GM19372 (cell line): Measurements from ENCODE around the gene EML6.

Experiments used
- ATAC-seq: cut with Tn5 transposase; IDR thresholded peaks from one replicate; pipeline ENCODE4 v1.9.1; 2021; ENCODE audit warnings: mild to moderate bottlenecking, low read depth, moderate library complexity; ENCODE audit not compliant: unreplicated experiment

EML6 gene

DNA sequence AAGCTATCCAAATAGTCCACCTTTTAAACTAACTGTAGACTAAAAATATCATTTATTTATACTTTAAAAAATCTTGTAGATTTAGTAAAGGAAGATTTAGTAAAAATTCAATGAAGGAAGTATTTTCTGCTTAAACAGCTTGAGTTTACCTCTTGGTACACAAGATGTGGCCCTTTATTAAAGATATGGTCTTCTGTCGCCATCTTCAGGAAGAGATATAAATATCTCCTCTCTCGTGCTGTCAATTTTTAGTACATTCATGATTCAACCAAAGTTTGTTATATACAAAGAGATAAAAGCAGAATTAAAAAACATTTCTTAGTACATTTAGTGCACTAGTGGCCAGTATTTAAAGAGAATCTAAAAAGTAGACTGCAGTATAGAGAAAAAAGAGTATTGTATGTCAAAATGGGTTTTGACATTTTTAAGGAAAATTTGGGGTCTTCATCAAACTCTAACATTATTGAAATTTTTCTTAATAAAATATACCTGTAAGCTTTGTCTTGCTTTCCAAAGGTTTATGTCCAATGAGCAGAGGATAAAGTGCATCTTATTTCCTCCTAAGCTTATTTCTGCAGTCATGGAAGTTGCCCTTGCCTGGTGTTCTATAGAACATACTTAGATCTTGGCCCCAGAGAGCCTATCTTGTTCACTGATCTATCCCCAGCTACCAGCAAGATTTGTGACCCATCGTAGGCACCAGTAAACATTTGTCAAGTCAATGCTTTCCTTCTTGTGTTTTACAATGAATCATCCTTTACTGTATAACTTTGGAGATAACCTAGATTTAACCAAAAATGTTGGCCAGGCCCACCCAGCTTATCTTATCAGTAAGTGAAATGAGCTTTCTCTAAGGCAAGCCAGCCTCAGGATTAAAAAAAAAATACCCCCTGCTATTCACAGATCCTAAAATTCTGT, 18.5 kb upstream of the EML6 start:
- peak; percentile 75 for ATAC-seq

DNA sequence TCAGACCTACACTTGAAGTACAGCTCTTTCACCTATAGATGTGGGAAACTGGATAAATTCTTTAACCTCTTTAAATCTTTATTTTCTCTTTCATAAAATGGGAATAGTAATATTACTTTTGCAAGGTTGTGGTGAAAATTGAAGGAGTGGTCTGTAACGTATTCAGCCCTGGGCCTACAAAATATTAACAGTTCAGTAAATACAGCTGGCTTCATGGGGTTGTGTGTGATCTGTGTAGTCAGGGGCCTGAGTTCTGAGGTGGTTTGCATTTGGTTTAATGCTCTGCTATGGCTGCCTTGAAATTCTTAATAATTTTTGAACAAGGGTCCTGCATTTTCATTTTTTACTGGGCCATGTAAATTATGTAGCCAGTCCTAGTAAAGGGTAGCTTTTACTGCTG, 16.8 kb upstream of the EML6 start:
- ATAC-seq, result no peak

DNA sequence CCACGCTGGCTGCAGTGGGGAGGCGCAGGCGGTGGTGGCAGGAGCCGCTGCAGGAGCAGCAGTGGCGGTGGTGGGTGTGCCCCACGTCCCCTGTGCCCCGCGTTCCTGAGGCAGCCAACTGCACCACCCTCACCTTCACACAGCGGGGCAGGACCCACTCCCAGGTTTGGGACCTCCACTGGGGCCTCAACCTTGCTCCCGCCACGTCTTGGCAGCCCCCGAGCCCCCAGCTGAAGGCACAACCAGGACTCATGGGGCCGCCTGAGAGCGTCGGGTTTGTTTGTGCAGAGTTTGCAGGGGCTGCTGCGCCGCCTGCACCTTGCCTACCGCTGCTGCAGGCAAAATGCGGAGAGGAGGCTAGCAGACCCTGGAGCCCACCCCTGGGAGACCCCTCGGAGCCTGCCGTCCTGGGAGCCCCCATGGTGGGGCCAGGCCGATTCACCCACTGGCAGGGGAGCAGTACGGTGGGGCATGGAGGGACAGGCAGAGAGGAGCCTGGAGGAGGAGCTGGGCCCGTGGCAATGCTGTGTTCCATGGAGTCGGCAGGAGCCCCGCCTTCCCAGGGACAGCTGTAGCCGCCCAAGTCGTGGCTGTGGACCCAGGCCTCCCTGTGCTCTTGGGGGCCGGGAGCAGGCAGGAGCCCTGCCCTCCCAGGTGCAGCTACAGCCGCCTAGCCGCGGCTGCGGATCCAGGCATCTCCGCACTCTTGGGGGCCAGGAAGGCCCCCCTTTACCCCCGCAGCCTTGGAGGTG, 14.7 kb upstream of the EML6 start:
- ATAC-seq, result no peak

DNA sequence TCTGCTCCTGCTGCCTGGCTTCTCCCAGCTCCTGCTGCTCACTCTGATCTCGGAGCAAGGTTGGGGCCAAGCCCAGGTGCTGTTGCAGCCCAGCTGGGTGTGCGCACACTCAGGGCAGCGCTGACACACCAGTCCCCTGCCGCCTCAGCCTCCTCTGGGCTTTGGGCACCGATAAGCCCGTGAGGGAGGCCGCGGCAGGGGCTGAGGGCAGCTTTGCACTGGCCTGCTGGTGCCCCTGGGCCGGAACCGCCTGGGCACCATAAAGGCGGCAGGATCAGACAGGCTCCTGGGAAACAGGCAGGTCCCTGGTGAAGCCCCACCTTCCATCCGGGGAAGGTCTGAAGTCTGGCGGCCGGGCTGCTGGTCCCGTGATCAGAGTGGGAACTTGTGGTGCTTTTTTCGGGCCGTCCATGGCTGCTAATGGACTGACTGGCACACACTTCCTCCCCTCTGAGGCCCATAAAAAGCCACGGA, 14.1 kb upstream of the EML6 start:
- no peak for ATAC-seq

DNA sequence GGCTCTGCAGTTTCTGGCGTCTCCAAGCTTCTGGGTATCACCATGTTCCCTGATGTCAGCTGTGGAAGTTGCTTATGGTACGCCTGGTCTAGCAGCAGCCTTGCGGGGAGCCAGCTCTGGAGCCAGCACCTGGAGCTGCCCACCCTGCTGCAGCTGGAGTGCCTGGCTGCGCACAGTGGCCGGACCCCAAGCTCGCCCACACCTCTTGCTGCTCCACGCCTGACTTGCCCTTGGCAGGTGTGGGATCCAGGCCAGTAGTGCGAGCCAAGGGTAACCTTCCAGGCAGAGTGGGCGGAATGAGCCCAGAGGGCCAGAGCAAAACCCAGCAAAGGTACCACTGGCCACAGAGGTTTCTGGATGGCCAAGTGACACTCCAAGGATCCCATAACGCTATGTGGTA, 13.2 kb upstream of the EML6 start:
- ATAC-seq, result no peak

DNA sequence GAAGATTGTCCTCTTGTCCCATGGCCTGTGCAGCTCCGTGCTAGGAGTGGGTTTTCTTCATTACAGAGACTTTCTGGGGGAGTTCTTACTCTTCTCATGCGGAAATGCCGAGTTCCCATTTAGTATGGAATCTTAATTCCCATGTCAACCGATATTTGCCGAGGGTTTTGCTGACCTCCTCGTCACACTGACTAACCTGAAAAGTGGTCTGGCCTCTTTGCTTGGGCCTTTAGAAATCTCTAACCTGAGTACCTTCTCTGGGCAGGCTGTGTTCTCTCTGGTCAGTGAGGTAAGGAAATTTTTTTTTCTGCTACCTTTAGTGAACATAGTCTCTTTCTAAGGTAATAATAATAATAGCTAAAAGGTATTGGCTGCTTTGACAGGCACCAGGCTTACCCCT, 10.9 kb upstream of the EML6 start:
- no peak for ATAC-seq

DNA sequence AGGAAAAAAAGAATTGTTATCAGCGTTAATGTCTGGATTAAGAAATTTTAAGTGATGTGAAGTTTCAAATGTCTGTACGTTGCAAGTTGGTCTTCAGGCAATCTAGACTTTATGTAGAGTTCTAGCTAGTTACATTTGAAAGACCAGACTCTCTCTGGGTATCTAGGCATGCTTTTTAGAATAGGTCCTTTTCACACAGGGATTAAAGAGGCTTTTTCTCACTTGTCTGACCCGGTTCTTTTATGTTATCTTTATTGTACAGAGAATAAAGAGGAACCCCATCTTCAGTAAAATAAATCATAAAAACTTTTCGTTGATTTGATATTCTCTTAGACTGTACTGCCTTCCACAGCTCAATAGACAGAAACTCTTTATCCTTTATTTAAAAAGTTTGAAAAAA, 8.5 kb upstream of the EML6 start:
- ATAC-seq, result no peak

DNA sequence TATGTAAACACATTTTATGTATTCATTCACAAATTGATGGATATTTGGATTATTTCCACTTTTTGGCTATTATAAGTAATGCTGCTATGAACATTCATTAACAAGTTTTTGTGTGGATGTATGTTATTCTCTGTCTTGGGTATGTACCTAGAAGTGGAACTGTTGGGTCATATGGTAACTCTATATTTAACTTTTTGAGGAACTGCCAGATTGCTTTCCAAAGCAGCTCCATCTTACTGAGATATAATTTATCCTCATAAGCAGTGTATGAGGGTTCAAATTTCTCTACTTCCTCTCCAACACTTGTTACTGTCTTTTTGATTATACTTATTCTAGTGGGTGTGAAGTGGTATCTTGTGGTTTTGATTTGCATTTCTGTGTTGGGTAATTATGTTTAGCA, 7.1 kb upstream of the EML6 start:
- no peak for ATAC-seq

DNA sequence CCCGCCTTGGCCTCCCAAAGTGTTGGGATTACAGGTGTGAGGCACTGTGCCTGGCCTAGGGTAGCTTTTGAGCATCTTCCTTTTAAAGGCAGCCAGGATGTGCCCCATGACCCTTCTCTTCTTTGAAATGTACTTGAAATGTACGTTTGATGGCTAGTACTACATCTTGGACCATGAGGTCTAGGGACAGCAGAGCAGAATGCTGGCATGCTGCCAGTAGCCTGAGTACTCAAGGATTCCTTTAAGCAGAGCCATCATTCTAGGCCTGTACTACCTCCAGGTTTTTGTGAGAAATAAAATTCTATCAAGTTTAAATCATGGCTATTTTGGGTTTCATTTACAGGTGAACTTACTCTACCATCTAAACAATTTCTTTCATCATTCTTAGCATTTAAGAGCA, 2.9 kb upstream of the EML6 start:
- no peak for ATAC-seq

DNA sequence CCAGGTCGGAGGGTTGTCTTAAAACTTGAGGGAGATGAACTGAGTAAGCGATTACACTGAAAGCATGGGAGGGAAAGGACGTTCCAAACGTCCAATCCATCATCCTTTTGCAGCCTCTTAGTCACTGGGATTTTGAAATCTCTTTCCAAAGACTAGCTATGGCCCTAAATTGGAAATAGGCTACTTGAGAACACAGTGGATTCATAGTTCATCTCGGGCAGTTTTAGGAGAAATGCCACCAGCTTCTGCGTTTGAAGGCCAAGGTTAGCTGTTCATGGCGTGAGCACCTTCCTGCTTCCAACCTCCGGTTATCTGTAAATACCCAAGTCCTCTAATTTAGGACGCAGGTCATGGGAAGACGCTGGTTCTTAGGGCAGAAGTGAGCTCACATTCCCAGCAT, 821 bp upstream of the EML6 start:
- ATAC-seq, result no peak

DNA sequence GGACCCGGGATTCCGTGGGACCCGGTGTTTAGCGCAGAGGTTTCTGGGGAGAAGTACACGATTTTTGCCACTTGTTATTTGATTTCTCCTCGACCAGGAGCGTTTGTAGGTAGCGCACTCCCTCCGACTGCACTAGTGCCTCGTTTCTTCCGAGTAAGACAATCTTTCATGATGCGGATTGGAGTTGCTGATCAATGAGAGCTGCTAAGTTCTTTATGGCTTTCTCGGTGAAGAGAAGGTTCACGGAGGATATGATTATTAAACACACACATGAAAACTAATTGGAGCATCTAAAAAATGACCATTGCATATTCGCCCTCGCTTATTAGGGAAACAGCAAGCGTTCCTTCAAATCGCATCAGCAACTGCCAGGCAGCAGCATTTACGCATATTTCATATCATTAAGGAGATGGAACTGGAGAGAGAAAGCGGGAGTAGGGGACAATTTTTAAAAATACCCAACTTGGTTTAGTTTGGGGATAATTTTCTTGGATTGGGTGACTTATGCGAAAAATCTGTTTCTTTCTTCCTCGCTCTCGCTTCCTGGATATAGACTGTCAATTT, 616 bp downstream of the EML6 start:
- peak; percentile 1 for ATAC-seq

DNA sequence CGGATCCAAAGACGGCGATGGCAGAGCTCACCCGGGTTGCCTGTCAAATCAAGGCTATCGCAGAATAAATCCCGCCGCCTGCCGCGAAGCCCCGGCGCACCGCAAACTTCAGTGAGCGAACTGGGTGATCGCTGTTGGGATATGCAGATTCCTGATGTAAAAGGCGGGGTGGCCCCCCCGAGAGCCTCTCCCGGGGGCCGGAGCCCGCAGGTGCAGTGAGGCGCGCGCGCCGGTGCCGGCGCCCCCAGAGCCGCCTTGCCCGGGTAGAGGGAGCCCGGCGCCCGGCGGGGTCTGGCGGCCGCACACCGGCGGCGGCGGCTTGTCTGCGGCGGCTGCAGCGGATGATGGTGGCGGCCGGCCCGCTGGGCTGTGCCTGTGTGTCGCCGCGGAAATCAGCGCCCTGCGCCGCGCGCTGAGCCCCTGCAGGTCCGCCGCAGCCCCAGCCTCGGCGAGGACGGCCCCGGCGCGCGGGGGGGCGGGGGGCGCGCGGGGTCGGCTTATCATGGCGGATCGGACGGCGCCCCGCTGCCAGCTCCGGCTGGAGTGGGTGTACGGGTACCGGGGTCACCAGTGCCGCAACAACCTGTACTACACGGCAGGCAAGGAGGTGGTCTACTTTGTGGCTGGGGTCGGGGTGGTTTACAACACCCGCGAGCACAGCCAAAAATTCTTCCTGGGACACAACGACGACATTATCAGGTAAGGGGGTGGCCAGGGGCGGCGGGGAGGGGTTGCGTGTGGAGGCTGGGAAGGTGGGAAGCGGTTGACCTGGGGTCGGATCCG, 1.3 kb downstream of the EML6 start:
- ATAC-seq, result no peak

DNA sequence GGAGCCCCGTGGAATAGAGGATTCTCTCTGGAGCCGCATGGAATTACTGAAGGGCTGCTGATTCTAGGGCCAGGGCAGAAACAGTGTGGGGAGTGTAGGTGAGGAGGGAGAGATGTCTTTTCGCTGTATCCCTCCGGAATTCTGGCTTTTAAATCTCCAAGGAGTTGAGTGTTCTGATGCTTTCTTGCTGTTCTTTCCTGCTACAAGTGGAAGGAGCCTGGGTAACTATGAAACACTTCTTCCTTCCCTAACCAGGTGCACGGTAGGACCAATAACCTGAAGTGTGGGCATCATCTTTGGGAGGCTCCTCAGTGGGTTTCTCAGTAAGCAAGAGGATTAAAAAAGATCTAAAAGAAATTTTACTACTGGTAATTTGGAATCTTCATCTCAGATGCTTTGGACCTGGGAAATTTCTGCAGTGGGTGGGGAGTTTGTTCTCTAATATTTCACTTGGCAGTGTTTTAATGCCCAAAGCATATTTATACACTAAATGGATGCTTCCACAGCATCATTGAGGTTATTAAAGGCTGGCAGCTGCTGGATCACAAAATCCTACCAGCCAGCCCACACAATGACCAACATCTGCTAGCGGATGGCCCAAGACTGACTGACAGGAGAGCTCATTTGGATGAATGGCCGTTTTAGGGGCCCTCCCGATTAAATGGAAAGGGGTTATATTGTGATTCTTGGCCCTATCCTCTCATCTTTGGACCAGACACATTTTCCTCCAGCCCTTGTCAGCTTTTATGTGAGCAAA, 2.1 kb downstream of the EML6 start:
- ATAC-seq, result no peak

DNA sequence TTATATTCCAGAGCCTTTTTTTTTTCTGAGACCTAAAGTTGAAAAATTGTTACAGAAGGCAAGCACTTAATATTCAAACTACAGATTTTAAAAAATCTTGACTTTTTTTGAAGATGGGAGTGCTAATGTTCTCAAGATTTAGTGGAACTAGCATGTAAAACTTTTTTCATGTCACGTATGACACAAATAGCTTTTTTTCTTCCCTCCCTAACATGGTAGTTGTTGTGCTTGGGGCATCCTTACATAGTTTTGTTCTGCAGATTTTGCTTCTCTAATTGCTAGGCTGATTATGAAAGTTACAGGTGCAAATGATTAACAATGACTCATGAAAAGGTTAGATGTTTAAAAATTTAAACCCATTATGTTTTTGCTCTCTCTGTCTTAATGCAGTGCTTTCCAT, 3.0 kb downstream of the EML6 start:
- ATAC-seq, result no peak

DNA sequence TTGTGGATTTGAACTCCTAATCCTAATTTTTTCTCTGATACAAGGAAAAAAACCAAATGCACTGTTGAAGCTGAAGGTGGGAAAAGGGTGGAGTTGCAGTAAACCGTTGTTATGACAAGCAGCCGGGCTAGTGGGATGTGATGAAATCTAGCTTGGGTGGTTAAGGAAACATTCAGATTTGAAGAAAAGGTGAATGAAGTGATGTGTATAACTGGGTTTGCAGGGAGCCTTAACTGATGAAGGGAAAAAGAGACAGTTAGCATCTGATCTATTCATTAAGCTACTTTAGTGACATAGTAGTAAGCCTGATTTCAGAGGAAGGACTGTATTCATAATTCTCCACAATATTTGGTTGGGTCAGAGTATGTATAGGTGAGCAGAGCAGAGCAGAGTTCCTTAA, 3.5 kb downstream of the EML6 start:
- ATAC-seq, result no peak

DNA sequence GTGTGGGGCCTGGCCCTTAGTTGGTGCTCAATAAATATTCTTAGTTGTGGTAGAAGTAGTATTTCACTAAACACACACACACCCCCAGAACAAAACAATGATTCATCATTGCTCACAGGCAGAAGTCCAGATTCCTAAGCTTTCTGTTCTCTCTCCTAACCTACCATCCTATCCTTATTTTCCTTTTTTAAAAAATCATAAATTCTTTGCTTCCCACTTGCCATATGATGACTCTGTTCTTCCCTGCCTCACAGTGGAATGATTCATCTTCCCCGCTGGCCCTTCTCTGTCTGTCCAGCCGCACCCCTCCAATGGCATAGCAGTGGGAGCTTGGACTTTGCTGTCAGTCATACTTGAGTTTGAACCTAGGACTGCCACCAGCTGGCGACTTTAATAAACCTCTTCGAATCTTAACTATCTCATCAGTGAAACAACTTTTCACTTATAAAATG, 5.2 kb downstream of the EML6 start:
- no peak for ATAC-seq

DNA sequence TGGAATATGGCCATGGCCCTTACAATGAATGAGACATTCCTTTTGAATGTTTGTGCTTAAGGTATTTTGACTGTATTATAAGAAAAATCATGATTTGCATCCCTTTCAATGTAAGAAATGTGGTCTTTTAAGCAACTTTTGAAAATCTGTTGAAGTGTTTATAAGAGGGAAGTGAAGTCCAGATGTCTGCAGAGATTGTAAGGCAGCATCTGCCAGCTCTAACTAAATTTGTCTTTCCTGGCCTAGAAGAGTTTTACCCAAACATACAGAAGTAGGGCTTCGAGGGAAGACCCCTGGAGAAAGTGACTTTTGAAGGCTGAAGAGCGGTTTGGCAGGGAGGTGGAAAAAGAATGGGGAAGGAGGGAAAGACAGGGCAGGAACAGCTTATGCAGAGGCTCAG, 12.2 kb downstream of the EML6 start:
- ATAC-seq, result no peak

DNA sequence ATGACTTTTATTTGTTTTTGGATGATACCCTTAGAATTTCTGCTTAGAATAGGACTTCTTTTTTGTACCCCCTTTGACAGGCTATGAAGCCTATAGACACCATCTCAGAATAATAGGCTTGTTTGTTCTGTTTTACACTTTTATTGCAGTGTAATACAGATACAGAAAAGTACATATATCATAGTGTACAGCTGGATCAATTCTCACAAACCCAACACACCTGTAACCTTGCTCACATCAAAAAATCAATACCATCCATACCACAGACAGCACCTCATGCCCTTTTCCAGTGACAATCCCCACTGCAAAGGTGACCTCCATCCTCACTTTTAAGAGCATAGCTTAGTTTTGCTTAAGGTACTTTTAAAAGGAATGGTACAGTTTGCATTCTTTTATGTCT, 14.8 kb downstream of the EML6 start:
- ATAC-seq, result no peak

DNA sequence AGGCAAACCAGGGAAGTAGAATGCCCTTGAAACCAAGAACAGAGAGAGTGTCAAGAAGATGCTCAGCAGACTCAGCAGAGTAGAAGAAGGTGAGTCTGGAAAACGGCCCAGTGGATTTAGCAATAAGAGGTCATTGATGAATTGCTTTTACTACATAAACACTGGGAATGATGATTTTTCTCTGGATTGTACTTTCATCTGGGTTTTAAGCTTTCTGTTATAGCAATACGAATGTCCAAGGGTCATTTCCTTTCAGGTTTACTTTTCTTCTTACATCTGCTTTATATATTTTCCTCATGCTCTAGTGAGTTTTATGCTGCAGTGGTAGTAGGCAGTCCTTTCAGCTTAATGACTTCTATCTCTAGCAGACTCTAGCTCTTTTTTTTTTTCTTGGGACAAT, 16.9 kb downstream of the EML6 start:
- ATAC-seq, result no peak

DNA sequence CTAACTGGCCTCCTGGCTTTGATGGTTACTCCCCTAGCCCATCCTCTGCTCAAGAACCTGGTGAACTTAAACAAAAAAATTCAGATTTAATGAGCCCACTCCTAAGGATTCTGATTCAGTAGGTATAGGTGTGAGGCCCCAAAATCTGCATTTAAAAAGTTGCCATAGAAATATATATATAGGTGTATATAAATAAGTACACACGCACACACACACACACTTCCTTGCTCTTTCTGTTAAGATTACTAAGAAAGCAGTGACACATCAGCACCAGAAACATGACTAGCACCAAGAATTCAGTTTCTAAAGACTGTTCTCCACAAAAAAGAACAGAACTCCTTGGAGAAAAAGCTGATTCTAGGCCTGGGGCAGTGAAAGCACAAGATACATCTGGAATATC, 17.8 kb downstream of the EML6 start:
- ATAC-seq, result no peak
